SK-N-SH (cell line): ENCODE measurements around the gene ZNF784.

ENCODE experiments used
- CTCF ChIP-seq: fragments of 200-600 bp; sonication (generic); IDR thresholded peaks from 2 replicates; pipeline ENCODE4 v1.6.1; 2017; ENCODE audit warnings: antibody characterized with exemption, mild to moderate bottlenecking, moderate library complexity
- EZH2phosphoT487 ChIP-seq: fragments of 200-600 bp; sonication (generic); IDR thresholded peaks from 2 replicates; pipeline ENCODE4 v1.6.1; 2017; ENCODE audit warnings: low read depth, mixed run types, mild to moderate bottlenecking, antibody characterized with exemption, moderate library complexity, borderline replicate concordance
- FOXJ3 ChIP-seq: sonication (generic); formaldehyde crosslinking; IDR thresholded peaks from 2 replicates; pipeline ENCODE4 v1.5.1; 2020; ENCODE audit warnings: mild to moderate bottlenecking, missing genetic modification reagents
- MXI1 ChIP-seq: IDR thresholded peaks from 2 replicates; pipeline ENCODE4 v1.6.1; 2012; ENCODE audit warnings: mild to moderate bottlenecking, low read depth, low read length, improper control_type of control experiment
- POLR2AphosphoS5 ChIP-seq: IDR thresholded peaks from 2 replicates; pipeline ENCODE4 v1.6.1; 2012; ENCODE audit warnings: low read depth, low read length
- RAD21 ChIP-seq: IDR thresholded peaks from 2 replicates; pipeline ENCODE4 v1.6.1; 2012; ENCODE audit warnings: mild to moderate bottlenecking, low read length
- YY1 ChIP-seq: IDR thresholded peaks from 2 replicates; pipeline ENCODE4 v1.4.0; 2012; ENCODE audit warnings: low read depth, mild to moderate bottlenecking
- TF ChIP-seq, protein P1 (sequence below): IDR thresholded peaks from 2 replicates; pipeline ENCODE4 v1.6.1; 2012; ENCODE audit warnings: mild to moderate bottlenecking, low read depth, low read length, moderate library complexity

DNA sequence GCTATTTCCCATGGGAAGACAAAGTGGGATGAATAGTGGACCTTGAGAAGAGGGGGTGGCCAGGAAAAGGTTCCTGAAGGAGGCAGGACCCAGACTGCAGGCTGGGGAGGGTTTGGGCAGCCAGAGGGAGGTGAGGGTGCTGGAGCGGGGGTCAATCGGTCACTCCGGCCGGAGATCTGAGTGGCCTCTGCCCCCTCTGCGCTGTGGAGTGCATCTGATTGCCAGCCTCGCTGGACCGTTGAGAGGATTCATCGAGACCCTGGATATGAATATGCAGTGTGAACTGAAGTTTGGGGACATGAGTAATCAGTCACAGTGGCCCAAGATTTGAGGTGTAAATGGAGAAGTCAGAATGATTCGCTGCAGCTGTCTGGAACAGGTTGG, 11.0 kb upstream of the ZNF784 start:
- no peak for TF ChIP-seq EZH2phosphoT487
- no peak for TF ChIP-seq CTCF
- no peak for TF ChIP-seq RAD21
- no peak for TF ChIP-seq POLR2AphosphoS5
- no peak for TF ChIP-seq YY1
- TF ChIP-seq, protein P1, sequence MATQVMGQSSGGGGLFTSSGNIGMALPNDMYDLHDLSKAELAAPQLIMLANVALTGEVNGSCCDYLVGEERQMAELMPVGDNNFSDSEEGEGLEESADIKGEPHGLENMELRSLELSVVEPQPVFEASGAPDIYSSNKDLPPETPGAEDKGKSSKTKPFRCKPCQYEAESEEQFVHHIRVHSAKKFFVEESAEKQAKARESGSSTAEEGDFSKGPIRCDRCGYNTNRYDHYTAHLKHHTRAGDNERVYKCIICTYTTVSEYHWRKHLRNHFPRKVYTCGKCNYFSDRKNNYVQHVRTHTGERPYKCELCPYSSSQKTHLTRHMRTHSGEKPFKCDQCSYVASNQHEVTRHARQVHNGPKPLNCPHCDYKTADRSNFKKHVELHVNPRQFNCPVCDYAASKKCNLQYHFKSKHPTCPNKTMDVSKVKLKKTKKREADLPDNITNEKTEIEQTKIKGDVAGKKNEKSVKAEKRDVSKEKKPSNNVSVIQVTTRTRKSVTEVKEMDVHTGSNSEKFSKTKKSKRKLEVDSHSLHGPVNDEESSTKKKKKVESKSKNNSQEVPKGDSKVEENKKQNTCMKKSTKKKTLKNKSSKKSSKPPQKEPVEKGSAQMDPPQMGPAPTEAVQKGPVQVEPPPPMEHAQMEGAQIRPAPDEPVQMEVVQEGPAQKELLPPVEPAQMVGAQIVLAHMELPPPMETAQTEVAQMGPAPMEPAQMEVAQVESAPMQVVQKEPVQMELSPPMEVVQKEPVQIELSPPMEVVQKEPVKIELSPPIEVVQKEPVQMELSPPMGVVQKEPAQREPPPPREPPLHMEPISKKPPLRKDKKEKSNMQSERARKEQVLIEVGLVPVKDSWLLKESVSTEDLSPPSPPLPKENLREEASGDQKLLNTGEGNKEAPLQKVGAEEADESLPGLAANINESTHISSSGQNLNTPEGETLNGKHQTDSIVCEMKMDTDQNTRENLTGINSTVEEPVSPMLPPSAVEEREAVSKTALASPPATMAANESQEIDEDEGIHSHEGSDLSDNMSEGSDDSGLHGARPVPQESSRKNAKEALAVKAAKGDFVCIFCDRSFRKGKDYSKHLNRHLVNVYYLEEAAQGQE: no peak
- TF ChIP-seq MXI1: no peak
- no peak for TF ChIP-seq FOXJ3
